HepG2 (cell line): ENCODE measurements around the gene DPT. TPM values are rescaled to one million over a fixed set of nuclear protein-coding genes. Genes with fewer than 3 reads are reported as not detected.

Experiments used
- ASH2L ChIP-seq: fragments of 300-600, 200-600 bp; sonication (generic); IDR thresholded peaks from 2 replicates; pipeline ENCODE4 v1.7.0; 2017; ENCODE audit warnings: low read depth, mild to moderate bottlenecking, moderate library complexity, mixed read lengths, low read length; ENCODE audit not compliant: insufficient read length
- ELF1 ChIP-seq: sonication (generic); formaldehyde crosslinking; IDR thresholded peaks from 2 replicates; pipeline ENCODE4 v1.4.0; 2020; ENCODE audit warnings: missing genetic modification reagents
- ELF3 ChIP-seq: IDR thresholded peaks from 2 replicates; pipeline ENCODE4 v1.6.1; 2016; ENCODE audit warnings: missing genetic modification reagents, missing compliant biosample characterization
- FOXO1 ChIP-seq: sonication (generic); formaldehyde crosslinking; IDR thresholded peaks from 2 replicates; pipeline ENCODE4 v1.4.0; 2020; ENCODE audit warnings: missing genetic modification reagents
- HIVEP1 ChIP-seq: sonication (generic); formaldehyde crosslinking; IDR thresholded peaks from 2 replicates; pipeline ENCODE4 v1.4.0; 2020; ENCODE audit warnings: mild to moderate bottlenecking, missing genetic modification reagents
- HMG20A ChIP-seq: IDR thresholded peaks from 2 replicates; pipeline ENCODE4 v1.6.1; 2016; ENCODE audit warnings: borderline replicate concordance
- ISL2 ChIP-seq: sonication (generic); formaldehyde crosslinking; IDR thresholded peaks from 2 replicates; pipeline ENCODE4 v1.5.0; 2020; ENCODE audit warnings: missing genetic modification reagents
- KDM1A ChIP-seq: IDR thresholded peaks from 2 replicates; pipeline ENCODE4 v1.6.1; 2016; ENCODE audit warnings: missing compliant biosample characterization
- KLF11 ChIP-seq: IDR thresholded peaks from 2 replicates; pipeline ENCODE4 v1.6.1; 2016; ENCODE audit warnings: missing compliant biosample characterization
- PPARG ChIP-seq: conservative IDR thresholded peaks from 2 replicates; pipeline ENCODE4 v1.6.1; 2016; ENCODE audit warnings: missing biosample characterization, missing genetic modification reagents
- RXRB ChIP-seq: IDR thresholded peaks from 2 replicates; pipeline ENCODE4 v1.6.1; 2016; ENCODE audit warnings: borderline replicate concordance, missing genetic modification reagents, missing compliant biosample characterization
- TBX2 ChIP-seq: sonication (generic); formaldehyde crosslinking; IDR thresholded peaks from 2 replicates; pipeline ENCODE4 v1.5.0; 2020; ENCODE audit warnings: missing genetic modification reagents, mild to moderate bottlenecking, borderline replicate concordance
- ZNF337 ChIP-seq: sonication (generic); formaldehyde crosslinking; IDR thresholded peaks from 2 replicates; pipeline ENCODE4 v1.5.1; 2020; ENCODE audit warnings: missing genetic modification reagents, low read depth, mild to moderate bottlenecking, borderline replicate concordance
- ZNF510 ChIP-seq: sonication (generic); formaldehyde crosslinking; IDR thresholded peaks from 2 replicates; pipeline ENCODE4 v1.4.0; 2020; ENCODE audit warnings: low read depth, mild to moderate bottlenecking, missing genetic modification reagents
- ZNF605 ChIP-seq: sonication (generic); formaldehyde crosslinking; IDR thresholded peaks from 2 replicates; pipeline ENCODE4 v1.8.0; 2022; ENCODE audit warnings: mild to moderate bottlenecking, missing genetic modification reagents
- polyA plus RNA-seq, 8 experiments: library from polyadenylated mRNA; depleted of rRNA in 3 of 8; stranded (reverse) in 7 of 8; unstranded in 1 of 8; fragments of >200 nt; fragmentation: Illumina TruSeq in 4 of 8; extraction: Trizol in 4 of 8; gene quantifications; 2 replicates each; pipeline versions ENCODE4 v1.2.1 to v1.2.3, GENCODE V29; 2011 to 2016; ENCODE audit warnings: low read depth in 4 of 8, missing spikeins in 1 of 8, mixed read lengths in 1 of 8; ENCODE audit not compliant: insufficient read depth in 1 of 8
- total RNA-seq, 5 experiments: library from RNA; depleted of rRNA; stranded (reverse); fragments of >200 nt; fragmentation: Illumina TruSeq; extraction: Trizol; gene quantifications; 2 replicates each; pipeline ENCODE4 v1.2.3, GENCODE V29; 2016; ENCODE audit warnings: low read depth in 1 of 5
- TF ChIP-seq, protein P1 (sequence below): sonication (generic); formaldehyde crosslinking; IDR thresholded peaks from 2 replicates; pipeline ENCODE4 v1.4.0; 2020; ENCODE audit warnings: mild to moderate bottlenecking, missing genetic modification reagents
- TF ChIP-seq, protein P2 (sequence below): IDR thresholded peaks from 2 replicates; pipeline ENCODE4 v1.6.1; 2016; ENCODE audit warnings: missing genetic modification reagents, missing compliant biosample characterization
- TF ChIP-seq, protein P3 (sequence below): IDR thresholded peaks from 2 replicates; pipeline ENCODE4 v1.6.1; 2016; ENCODE audit warnings: low read depth, missing genetic modification reagents, missing compliant biosample characterization

The DPT gene
- total and polyA plus RNA-seq, 2 of the 13 experiments (the other 11 are each of a cell fraction or from before 2014, with no cell fraction given) = 0.04 TPM; not detected in 1

DNA sequence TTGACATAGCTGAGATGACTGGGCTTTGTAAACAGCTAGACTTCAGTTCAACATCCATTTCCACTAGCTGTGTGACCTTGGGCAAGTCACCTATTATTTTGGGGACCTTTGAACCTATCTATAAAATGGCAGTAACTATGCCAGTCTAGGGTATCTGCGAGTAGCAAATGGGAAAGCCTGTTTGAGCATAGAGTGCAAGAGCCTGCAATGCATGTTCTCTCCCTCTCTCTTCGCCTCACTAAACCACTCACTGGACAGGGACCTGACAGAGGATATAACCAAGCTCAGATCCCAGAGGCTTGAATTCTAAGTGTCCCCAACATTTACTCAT lies 39.7 kb downstream of the DPT start (continued):
- TF ChIP-seq ELF1 (CRISPR knock-in tag) (peak; percentile 37; the same call in 1 of the 2 replicates), ELF3 (CRISPR knock-in tag) (peak; percentile 50; the same call in 1 of the 2 replicates), ASH2L (peak; percentile 46), ZNF605 (CRISPR knock-in tag) (no peak), TBX2 (peak; percentile 49; the same call in 1 of the 2 replicates), HMG20A (CRISPR knock-in tag) (peak; percentile 60; the same call in 1 of the 2 replicates), KLF11 (CRISPR knock-in tag) (no peak), KDM1A (peak; percentile 76), ZNF337 (CRISPR knock-in tag) (no peak), PPARG (CRISPR knock-in tag) (peak; percentile 90), FOXO1 (peak; percentile 95), HIVEP1 (CRISPR knock-in tag) (no peak), RXRB (peak; percentile 87), ISL2 (CRISPR knock-in tag) (peak; percentile 89), ZNF510 (0 out of 2 replicates have a peak, but pooled peaks have one; percentile 32)
- TF ChIP-seq, protein P1, sequence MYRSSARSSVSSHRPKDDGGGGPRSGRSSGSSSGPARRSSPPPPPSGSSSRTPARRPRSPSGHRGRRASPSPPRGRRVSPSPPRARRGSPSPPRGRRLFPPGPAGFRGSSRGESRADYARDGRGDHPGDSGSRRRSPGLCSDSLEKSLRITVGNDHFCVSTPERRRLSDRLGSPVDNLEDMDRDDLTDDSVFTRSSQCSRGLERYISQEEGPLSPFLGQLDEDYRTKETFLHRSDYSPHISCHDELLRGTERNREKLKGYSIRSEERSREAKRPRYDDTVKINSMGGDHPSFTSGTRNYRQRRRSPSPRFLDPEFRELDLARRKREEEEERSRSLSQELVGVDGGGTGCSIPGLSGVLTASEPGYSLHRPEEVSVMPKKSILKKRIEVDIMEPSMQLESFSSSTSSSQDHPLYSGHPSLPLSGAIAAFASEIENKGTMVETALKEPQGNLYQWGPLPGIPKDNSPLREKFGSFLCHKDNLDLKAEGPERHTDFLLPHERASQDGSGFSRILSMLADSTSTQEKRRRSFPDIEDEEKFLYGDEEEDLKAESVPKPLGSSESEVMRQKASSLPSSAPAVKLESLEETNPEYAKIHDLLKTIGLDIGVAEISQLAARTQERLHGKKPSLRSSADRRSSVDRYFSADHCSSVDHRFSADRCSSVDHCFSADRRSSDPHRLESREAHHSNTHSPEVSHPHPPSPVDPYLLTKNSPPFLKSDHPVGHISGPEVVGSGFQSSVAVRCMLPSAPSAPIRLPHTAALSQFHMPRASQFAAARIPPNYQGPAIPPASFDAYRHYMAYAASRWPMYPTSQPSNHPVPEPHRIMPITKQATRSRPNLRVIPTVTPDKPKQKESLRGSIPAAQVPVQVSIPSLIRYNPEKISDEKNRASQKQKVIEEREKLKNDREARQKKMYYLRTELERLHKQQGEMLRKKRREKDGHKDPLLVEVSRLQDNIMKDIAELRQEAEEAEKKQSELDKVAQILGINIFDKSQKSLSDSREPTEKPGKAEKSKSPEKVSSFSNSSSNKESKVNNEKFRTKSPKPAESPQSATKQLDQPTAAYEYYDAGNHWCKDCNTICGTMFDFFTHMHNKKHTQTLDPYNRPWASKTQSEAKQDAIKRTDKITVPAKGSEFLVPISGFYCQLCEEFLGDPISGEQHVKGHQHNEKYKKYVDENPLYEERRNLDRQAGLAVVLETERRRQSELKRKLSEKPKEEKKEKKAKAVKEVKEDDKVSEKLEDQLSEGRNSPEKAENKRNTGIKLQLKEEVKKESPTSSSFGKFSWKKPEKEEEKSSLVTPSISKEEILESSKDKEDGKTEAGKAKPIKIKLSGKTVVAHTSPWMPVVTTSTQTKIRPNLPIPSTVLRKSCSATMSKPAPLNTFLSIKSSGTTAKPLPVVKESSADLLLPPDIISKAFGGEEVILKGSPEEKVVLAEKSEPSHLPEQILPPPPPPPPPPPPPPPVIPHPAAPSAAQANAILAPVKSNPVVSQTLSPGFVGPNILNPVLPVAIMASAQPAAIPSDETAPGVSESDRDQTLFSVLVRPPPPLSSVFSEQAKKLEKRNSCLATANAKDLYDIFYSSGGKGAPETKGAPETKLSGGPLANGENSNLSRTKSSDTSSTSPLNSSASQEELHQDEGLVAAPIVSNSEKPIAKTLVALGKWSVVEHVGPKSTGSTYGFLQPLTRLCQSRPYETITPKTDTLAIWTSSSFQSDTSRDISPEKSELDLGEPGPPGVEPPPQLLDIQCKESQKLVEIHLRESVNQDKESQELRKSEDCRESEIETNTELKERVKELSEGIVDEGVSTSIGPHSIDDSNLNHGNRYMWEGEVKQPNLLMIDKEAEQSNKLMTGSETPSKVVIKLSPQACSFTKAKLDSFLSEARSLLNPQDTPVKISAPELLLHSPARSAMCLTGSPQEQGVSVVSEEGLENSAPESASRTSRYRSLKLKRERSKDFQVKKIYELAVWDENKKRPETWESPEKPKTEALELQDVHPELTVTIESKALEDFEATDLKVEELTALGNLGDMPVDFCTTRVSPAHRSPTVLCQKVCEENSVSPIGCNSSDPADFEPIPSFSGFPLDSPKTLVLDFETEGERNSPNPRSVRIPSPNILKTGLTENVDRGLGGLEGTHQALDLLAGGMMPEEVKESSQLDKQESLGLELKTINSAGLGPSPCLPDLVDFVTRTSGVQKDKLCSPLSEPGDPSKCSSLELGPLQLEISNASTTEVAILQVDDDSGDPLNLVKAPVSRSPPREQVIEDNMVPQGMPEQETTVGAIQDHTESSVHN = no peak
- TF ChIP-seq, protein P2, sequence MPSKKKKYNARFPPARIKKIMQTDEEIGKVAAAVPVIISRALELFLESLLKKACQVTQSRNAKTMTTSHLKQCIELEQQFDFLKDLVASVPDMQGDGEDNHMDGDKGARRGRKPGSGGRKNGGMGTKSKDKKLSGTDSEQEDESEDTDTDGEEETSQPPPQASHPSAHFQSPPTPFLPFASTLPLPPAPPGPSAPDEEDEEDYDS = peak; percentile 44; the same call in 1 of the 2 replicates
- TF ChIP-seq, protein P3, sequence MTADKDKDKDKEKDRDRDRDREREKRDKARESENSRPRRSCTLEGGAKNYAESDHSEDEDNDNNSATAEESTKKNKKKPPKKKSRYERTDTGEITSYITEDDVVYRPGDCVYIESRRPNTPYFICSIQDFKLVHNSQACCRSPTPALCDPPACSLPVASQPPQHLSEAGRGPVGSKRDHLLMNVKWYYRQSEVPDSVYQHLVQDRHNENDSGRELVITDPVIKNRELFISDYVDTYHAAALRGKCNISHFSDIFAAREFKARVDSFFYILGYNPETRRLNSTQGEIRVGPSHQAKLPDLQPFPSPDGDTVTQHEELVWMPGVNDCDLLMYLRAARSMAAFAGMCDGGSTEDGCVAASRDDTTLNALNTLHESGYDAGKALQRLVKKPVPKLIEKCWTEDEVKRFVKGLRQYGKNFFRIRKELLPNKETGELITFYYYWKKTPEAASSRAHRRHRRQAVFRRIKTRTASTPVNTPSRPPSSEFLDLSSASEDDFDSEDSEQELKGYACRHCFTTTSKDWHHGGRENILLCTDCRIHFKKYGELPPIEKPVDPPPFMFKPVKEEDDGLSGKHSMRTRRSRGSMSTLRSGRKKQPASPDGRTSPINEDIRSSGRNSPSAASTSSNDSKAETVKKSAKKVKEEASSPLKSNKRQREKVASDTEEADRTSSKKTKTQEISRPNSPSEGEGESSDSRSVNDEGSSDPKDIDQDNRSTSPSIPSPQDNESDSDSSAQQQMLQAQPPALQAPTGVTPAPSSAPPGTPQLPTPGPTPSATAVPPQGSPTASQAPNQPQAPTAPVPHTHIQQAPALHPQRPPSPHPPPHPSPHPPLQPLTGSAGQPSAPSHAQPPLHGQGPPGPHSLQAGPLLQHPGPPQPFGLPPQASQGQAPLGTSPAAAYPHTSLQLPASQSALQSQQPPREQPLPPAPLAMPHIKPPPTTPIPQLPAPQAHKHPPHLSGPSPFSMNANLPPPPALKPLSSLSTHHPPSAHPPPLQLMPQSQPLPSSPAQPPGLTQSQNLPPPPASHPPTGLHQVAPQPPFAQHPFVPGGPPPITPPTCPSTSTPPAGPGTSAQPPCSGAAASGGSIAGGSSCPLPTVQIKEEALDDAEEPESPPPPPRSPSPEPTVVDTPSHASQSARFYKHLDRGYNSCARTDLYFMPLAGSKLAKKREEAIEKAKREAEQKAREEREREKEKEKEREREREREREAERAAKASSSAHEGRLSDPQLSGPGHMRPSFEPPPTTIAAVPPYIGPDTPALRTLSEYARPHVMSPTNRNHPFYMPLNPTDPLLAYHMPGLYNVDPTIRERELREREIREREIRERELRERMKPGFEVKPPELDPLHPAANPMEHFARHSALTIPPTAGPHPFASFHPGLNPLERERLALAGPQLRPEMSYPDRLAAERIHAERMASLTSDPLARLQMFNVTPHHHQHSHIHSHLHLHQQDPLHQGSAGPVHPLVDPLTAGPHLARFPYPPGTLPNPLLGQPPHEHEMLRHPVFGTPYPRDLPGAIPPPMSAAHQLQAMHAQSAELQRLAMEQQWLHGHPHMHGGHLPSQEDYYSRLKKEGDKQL (CRISPR knock-in tag) = 0 out of 2 replicates have a peak, but pooled peaks have one; percentile 34
